ENCODE data around the gene SEMA6C. TPM values are rescaled to one million over a fixed set of nuclear protein-coding genes. Genes with fewer than 3 reads are reported as not detected.
"Not testable (repeated sequence)": the region's sequence is repeated elsewhere in the genome, so short reads cannot be mapped to it uniquely, and the experiment has no call there.

SEMA6C gene
- total and polyA plus RNA-seq, 2 donors (not counting 1 experiment from before 2014, with no cell fraction given): 0.76 to 0.99 TPM

DNA sequence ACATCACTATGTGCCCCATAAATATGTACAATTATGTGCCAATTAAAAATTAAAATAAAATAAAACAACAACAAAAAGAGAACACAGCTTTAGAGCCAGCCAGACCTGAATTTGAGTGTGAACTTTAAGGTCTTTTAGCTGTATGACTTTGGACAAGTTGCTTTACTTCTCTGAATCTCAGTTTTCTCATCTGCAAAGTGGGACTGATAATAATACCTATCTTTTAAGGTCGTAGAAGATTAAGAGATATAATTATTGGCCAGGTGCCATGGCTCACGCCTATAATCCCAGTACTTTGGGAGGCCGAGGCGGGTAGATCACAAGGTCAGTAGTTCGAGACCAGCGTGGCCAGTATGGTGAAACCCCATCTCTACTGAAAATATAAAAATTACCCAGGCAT, 46.9 kb upstream of the SEMA6C start:
- no peak overlapping the region for H3K27ac ChIP-seq (ENCODE audit: insufficient read depth, low read length)
- H3K4me1 ChIP-seq (ENCODE audit: control insufficient read depth, extremely low read depth, insufficient read depth, low read length): peaks cover 11% of the 10 kb centered on the region
- H2AFZ ChIP-seq (ENCODE audit: low read length): no peak overlapping the region
- TF ChIP-seq CTCF (conservative IDR thresholded peaks at IDR 0.05 in 1 of 2, IDR thresholded peaks at IDR 0.05 in 1 of 2; ENCODE audit: low read depth in 1 of 2, low read length in 2 of 2) (no peak), EZH2 (IDR thresholded peaks at IDR 0.05; ENCODE audit: low read length, missing control alignments) (no peak)
- no peak overlapping the region for H3K4me3 ChIP-seq (replicated peaks in 1 of 4; ENCODE audit: control extremely low read depth in 1 of 4, insufficient read depth in 1 of 4, low read depth in 3 of 4, low read length in 4 of 4)
- no peak for DNase-seq (ENCODE audit: low read depth in 2 of 2)
- no peaks in the 10 kb centered on the region for H3K36me3 ChIP-seq (ENCODE audit: control insufficient read depth, insufficient read depth, low read length)
- H4K20me1 ChIP-seq (ENCODE audit: control insufficient read depth, extremely low read depth, insufficient read depth, low read length): no peaks in the 10 kb centered on the region
- H3K9ac ChIP-seq (ENCODE audit: insufficient read depth, low read length): no peak overlapping the region
- H3K4me2 ChIP-seq (ENCODE audit: extremely low read depth, insufficient read depth, low read length): no peak overlapping the region
- no peaks in the 10 kb centered on the region for H3K9me3 ChIP-seq (ENCODE audit: control insufficient read depth, insufficient read depth, low read depth, low read length)
- no peaks in the 10 kb centered on the region for H3K27me3 ChIP-seq (ENCODE audit: control insufficient read depth, insufficient read depth, low read length)
- H3K79me2 ChIP-seq (ENCODE audit: control insufficient read depth, insufficient read depth, low read length): peaks cover 15% of the 10 kb centered on the region

DNA sequence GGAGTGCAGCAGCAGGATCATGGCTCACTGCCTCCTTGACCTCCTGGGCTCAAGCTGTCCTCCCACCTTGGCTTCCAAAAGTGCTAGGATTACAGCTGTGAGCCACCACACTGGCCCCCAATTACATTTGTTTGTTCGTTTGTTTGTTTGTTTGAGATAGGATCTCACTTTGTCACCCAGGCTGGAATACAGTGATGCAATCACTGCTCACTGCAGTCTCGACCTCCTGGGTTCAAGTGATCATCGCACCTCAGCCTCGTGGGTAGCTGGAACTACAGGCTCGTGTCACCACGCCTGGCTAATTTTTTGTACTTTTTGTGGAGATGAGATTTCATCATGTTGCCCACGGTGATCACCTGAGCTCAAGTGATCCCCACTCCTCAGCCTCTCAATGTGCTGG, 45.6 kb upstream of the SEMA6C start:
- H3K4me1 ChIP-seq (ENCODE audit: control insufficient read depth, extremely low read depth, insufficient read depth, low read length): peaks cover 8% of the 10 kb centered on the region
- H3K4me3 ChIP-seq (replicated peaks in 1 of 4; ENCODE audit: control extremely low read depth in 1 of 4, insufficient read depth in 1 of 4, low read depth in 3 of 4, low read length in 4 of 4): no peak overlapping the region
- H3K36me3 ChIP-seq (ENCODE audit: control insufficient read depth, insufficient read depth, low read length): no peaks in the 10 kb centered on the region
- TF ChIP-seq CTCF (conservative IDR thresholded peaks at IDR 0.05 in 1 of 2, IDR thresholded peaks at IDR 0.05 in 1 of 2; ENCODE audit: low read depth in 1 of 2, low read length in 2 of 2) (no peak), EZH2 (IDR thresholded peaks at IDR 0.05; ENCODE audit: low read length, missing control alignments) (no peak)
- H3K27me3 ChIP-seq (ENCODE audit: control insufficient read depth, insufficient read depth, low read length): no peaks in the 10 kb centered on the region
- H2AFZ ChIP-seq (ENCODE audit: low read length): no peak overlapping the region
- no peak overlapping the region for H3K4me2 ChIP-seq (ENCODE audit: extremely low read depth, insufficient read depth, low read length)
- no peak for DNase-seq (ENCODE audit: low read depth in 2 of 2)
- no peaks in the 10 kb centered on the region for H3K9me3 ChIP-seq (ENCODE audit: control insufficient read depth, insufficient read depth, low read depth, low read length)
- H4K20me1 ChIP-seq (ENCODE audit: control insufficient read depth, extremely low read depth, insufficient read depth, low read length): no peaks in the 10 kb centered on the region
- no peak overlapping the region for H3K9ac ChIP-seq (ENCODE audit: insufficient read depth, low read length)
- H3K79me2 ChIP-seq (ENCODE audit: control insufficient read depth, insufficient read depth, low read length): peaks cover 22% of the 10 kb centered on the region
- no peak overlapping the region for H3K27ac ChIP-seq (ENCODE audit: insufficient read depth, low read length)

DNA sequence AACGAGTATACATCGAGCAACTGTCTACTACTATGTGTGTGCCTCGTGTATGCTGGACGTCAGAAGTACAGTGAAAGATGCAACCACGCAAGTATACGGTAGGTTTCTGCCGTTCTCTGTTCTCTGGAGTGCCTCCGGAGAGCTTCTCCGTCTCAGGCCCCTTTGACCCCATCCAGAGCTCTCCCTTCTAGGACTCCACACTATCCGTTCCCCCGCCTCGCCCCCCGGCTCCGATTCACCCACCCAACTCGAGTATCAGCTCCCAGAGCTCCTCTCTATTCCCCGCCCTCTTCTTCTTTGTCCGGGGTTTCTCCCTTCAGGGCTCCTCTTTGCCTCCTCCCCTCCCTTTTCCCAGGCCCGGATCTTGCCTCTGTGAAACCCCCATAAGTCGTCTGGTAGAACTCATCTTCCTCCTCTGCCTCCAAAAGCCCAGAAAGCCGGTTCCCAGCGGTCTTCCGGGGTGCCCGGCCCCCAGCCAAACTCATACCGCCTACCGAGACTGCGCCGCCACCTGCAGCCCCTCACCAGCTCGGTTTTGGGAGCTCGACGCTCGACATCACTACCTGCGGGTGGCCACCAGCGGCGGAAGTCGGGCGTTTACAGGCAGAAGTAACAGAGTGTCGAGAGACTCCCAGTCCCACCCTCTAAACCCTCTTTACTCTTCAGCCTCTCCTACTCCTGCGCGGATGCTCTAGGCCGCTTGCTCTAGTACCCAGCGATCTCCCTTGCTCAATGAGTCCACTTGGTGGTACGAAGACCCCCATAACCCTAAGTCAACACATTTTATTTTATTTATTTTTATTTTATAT, 43.4 kb upstream of the SEMA6C start, which contains the start of gene VPS72:
Gene VPS72 (minus strand): TSS at position 561 of the 809 bp plus-strand sequence. CDS start 76 bp downstream, at position 485.
- Histone ChIP-seq H3K4me2 (ENCODE audit: extremely low read depth, insufficient read depth, low read length) (peak within 1 kb of the TSS; percentile 96), H3K36me3 (ENCODE audit: control insufficient read depth, insufficient read depth, low read length) (peaks cover 6% of the 10 kb centered on the region), H3K4me1 (ENCODE audit: control insufficient read depth, extremely low read depth, insufficient read depth, low read length) (peaks cover 8% of the 10 kb centered on the region), H4K20me1 (ENCODE audit: control insufficient read depth, extremely low read depth, insufficient read depth, low read length) (no peaks in the 10 kb centered on the region), H3K9ac (ENCODE audit: insufficient read depth, low read length) (peak within 1 kb of the TSS; percentile 83), H3K27ac (ENCODE audit: insufficient read depth, low read length) (peak within 1 kb of the TSS; percentile 89), H3K9me3 (ENCODE audit: control insufficient read depth, insufficient read depth, low read depth, low read length) (no peaks in the 10 kb centered on the region), H3K4me3 (replicated peaks in 1 of 4; ENCODE audit: control extremely low read depth in 1 of 4, insufficient read depth in 1 of 4, low read depth in 3 of 4, low read length in 4 of 4) (peak within 1 kb of the TSS; percentile 90 to 99 (median 94)), H3K27me3 (ENCODE audit: control insufficient read depth, insufficient read depth, low read length) (no peaks in the 10 kb centered on the region), H2AFZ (ENCODE audit: low read length) (peak within 1 kb of the TSS; percentile 75), H3K79me2 (ENCODE audit: control insufficient read depth, insufficient read depth, low read length) (peaks cover 28% of the 10 kb centered on the region)
- DNase-seq (ENCODE audit: low read depth in 2 of 2): peak; percentile 89 to 93
- no peak for TF ChIP-seq CTCF (conservative IDR thresholded peaks at IDR 0.05 in 1 of 2, IDR thresholded peaks at IDR 0.05 in 1 of 2; ENCODE audit: low read depth in 1 of 2, low read length in 2 of 2)
- no peak for TF ChIP-seq EZH2 (IDR thresholded peaks at IDR 0.05; ENCODE audit: low read length, missing control alignments)

DNA sequence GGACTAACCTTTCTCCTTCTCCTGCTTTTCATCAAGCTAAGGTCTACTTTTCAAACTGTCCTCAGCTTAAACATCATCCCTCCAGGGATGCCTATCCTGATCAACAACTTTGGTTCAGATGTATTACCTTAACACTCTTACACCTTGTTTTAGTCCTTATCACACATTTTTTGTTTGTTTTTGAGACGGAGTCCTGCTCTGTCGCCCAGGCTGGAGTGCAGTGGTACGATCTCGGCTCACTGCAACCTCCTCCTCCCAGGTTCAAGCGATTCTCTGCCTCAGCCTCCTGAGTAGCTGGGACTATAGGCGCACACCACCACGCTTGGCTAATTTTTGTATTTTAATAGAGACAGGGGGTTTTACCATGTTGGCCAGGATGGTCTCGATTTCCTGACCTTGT, 42.2 kb upstream of the SEMA6C start:
- not testable (repeated sequence) for H2AFZ ChIP-seq (ENCODE audit: low read length); H4K20me1 ChIP-seq (ENCODE audit: control insufficient read depth, extremely low read depth, insufficient read depth, low read length); DNase-seq (ENCODE audit: low read depth in 2 of 2); H3K36me3 ChIP-seq (ENCODE audit: control insufficient read depth, insufficient read depth, low read length); H3K27me3 ChIP-seq (ENCODE audit: control insufficient read depth, insufficient read depth, low read length); H3K4me1 ChIP-seq (ENCODE audit: control insufficient read depth, extremely low read depth, insufficient read depth, low read length); H3K9ac ChIP-seq (ENCODE audit: insufficient read depth, low read length); H3K9me3 ChIP-seq (ENCODE audit: control insufficient read depth, insufficient read depth, low read depth, low read length)
- H3K27ac ChIP-seq (ENCODE audit: insufficient read depth, low read length): peak overlapping the region; percentile 20
- H3K79me2 ChIP-seq (ENCODE audit: control insufficient read depth, insufficient read depth, low read length): peaks cover 28% of the 10 kb centered on the region
- H3K4me3 ChIP-seq (replicated peaks in 1 of 4; ENCODE audit: control extremely low read depth in 1 of 4, insufficient read depth in 1 of 4, low read depth in 3 of 4, low read length in 4 of 4): peak overlapping the region; percentile 90 to 99 (median 94)
- peak overlapping the region; percentile 96 for H3K4me2 ChIP-seq (ENCODE audit: extremely low read depth, insufficient read depth, low read length)

Data from fibroblast of lung (primary cell).